Transverse colon (tissue), 3 donors: ENCODE results near the gene KRT34.

Source experiments
- EP300 ChIP-seq: sonication (generic); formaldehyde crosslinking; IDR thresholded peaks from one replicate; pipeline ENCODE4 v1.6.1; 2017; ENCODE audit warnings: antibody characterized with exemption, low read depth
- POLR2A ChIP-seq: fragments of 450-650 bp; IDR thresholded peaks from one replicate; pipeline ENCODE4 v1.6.1; 2016; ENCODE audit warnings: antibody characterized with exemption, mild to moderate bottlenecking, moderate library complexity
- POLR2AphosphoS5 ChIP-seq, 3 donors: sonication (generic); formaldehyde crosslinking; IDR thresholded peaks; one replicate each; pipeline ENCODE4 v1.6.1; 2016; ENCODE audit warnings: antibody characterized with exemption in 3 of 3

DNA sequence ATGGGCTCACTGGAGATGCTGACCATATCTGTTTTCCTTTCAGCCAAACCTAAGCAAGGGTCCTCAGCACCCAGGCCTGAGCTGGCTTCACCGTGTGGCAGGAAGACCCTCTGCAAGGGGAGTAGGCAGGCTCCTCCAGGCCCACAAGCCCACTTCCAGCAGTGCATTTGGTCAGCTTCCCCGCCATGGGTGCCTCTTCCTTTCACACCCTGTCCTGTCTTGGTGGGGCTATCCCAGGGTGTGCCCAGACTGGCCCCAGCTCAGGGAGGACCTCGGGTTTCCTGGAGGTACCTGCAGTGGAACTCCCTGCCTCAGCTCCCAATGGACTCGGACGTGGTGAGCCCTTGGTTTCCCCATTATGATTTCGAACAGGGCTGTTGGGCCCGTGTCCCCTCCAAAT, 53.9 kb downstream of the KRT34 start:
- no peak for TF ChIP-seq POLR2A
- no peak for TF ChIP-seq POLR2AphosphoS5 (IDR thresholded peaks at IDR 0.05)
- TF ChIP-seq EP300, result no peak
